GM11168 (cell line): Measurements from ENCODE around the gene FKBP5.
"Not testable (repeated sequence)": the region's sequence is repeated elsewhere in the genome, so short reads cannot be mapped to it uniquely, and the experiment has no call there.

ENCODE experiments used
- in situ Hi-C: fragments of 300-500 bp; cut with MboI; formaldehyde crosslinking; loops from one replicate; pipeline ENCODE4 v1.12.0; 2022; ENCODE audit warnings: low sequenced_read_pairs; ENCODE audit not compliant: unreplicated experiment

The FKBP5 gene

GRCh38 chr6:35688605-35689322 is at the start of gene FKBP5:
Gene FKBP5 (minus strand): TSS chr6:35688915. CDS start chr6:35642824, 46,091 bp downstream.
- in situ Hi-C loops: no loop called here

GRCh38 chr6:35737413-35738211 is 48.9 kb upstream of the FKBP5 start:
- in situ Hi-C loops: loop anchor here (5.0 kb wide), 1 partner anchor 155 kb away; no protein-coding TSS in a partner anchor

GRCh38 chr6:35736982-35737412 is 48.3 kb upstream of the FKBP5 start, which contains the start of gene ARMC12:
Gene ARMC12 (plus strand): TSS chr6:35737032. CDS start chr6:35737109, 77 bp downstream.
- in situ Hi-C loops: loop anchor here (5.0 kb wide), 1 partner anchor 155 kb away; no protein-coding TSS in a partner anchor

- in situ Hi-C loops: loop anchor here (5.0 kb wide), 1 partner anchor 154 kb away; no protein-coding TSS in a partner anchor
These were observed 47.7 kb upstream of the FKBP5 start for GRCh38 chr6:35736253-35736894.

GRCh38 chr6:35735452-35735851 is 46.7 kb upstream of the FKBP5 start:
- in situ Hi-C loops: loop anchor here (5.0 kb wide), 1 partner anchor 153 kb away; no protein-coding TSS in a partner anchor

- in situ Hi-C loops: not testable (repeated sequence)
These were observed 45.6 kb upstream of the FKBP5 start for GRCh38 chr6:35734319-35734718.

- in situ Hi-C loops: no loop called here
These were observed 44.9 kb upstream of the FKBP5 start for GRCh38 chr6:35733633-35734032.

- in situ Hi-C loops: no loop called here
These were observed 43.2 kb upstream of the FKBP5 start for GRCh38 chr6:35731736-35732532.

GRCh38 chr6:35731414-35731735 is 42.7 kb upstream of the FKBP5 start:
- in situ Hi-C loops: no loop called here

- in situ Hi-C loops: no loop called here
These were observed 42.2 kb upstream of the FKBP5 start for GRCh38 chr6:35730745-35731413.

- in situ Hi-C loops: no loop called here
These were observed 41.0 kb upstream of the FKBP5 start for GRCh38 chr6:35729722-35730121.

- in situ Hi-C loops: no loop called here
These were observed 40.3 kb upstream of the FKBP5 start for GRCh38 chr6:35728683-35729678.

GRCh38 chr6:35727935-35728682 is 39.4 kb upstream of the FKBP5 start:
- in situ Hi-C loops: no loop called here

GRCh38 chr6:35727231-35727934 is 38.7 kb upstream of the FKBP5 start:
- in situ Hi-C loops: no loop called here

GRCh38 chr6:35725721-35726438 is 37.2 kb upstream of the FKBP5 start:
- in situ Hi-C loops: no loop called here

- in situ Hi-C loops: no loop called here
These were observed 36.5 kb upstream of the FKBP5 start for GRCh38 chr6:35725081-35725708.
